Measurements from ENCODE around the gene POLG.
"Not testable (repeated sequence)": the region's sequence is repeated elsewhere in the genome, so short reads cannot be mapped to it uniquely, and the experiment has no call there.

POLG gene

GRCh38 chr15:89301304-89302089 lies 33.1 kb downstream of the POLG start:
- TF ChIP-seq CTCF (IDR thresholded peaks at IDR 0.05; ENCODE audit: borderline replicate concordance, insufficient read depth, low read depth, low read length) = no peak
- H3K4me3 ChIP-seq (ENCODE audit: low read depth, low read length) = no peak overlapping the region

GRCh38 chr15:89299896-89300295 lies 34.7 kb downstream of the POLG start:
- no peak overlapping the region for H3K4me3 ChIP-seq (ENCODE audit: low read depth, low read length)
- no peak for TF ChIP-seq CTCF (IDR thresholded peaks at IDR 0.05; ENCODE audit: borderline replicate concordance, insufficient read depth, low read depth, low read length)

- no peak for TF ChIP-seq CTCF (IDR thresholded peaks at IDR 0.05; ENCODE audit: borderline replicate concordance, insufficient read depth, low read depth, low read length)
Measured at GRCh38 chr15:89293012-89293411, 41.6 kb downstream of the POLG start.

GRCh38 chr15:89291934-89292438 lies 42.6 kb downstream of the POLG start:
- no peak overlapping the region for H3K4me3 ChIP-seq (ENCODE audit: low read depth, low read length)
- TF ChIP-seq CTCF (IDR thresholded peaks at IDR 0.05; ENCODE audit: borderline replicate concordance, insufficient read depth, low read depth, low read length) = no peak

More at GRCh38 chr15:89293012-89293411, 41.6 kb downstream of the POLG start:
- no peak overlapping the region for H3K4me3 ChIP-seq (ENCODE audit: low read depth, low read length)

GRCh38 chr15:89283201-89283600 lies 51.4 kb downstream of the POLG start:
- TF ChIP-seq CTCF (IDR thresholded peaks at IDR 0.05; ENCODE audit: borderline replicate concordance, insufficient read depth, low read depth, low read length) = no peak
- no peak overlapping the region for H3K4me3 ChIP-seq (ENCODE audit: low read depth, low read length)

- no peak overlapping the region for H3K4me3 ChIP-seq (ENCODE audit: low read depth, low read length)
- TF ChIP-seq CTCF (IDR thresholded peaks at IDR 0.05; ENCODE audit: borderline replicate concordance, insufficient read depth, low read depth, low read length) = no peak
Measured at GRCh38 chr15:89282631-89283030, 52.0 kb downstream of the POLG start.

GRCh38 chr15:89278307-89278706 lies 56.3 kb downstream of the POLG start:
- no peak for TF ChIP-seq CTCF (IDR thresholded peaks at IDR 0.05; ENCODE audit: borderline replicate concordance, insufficient read depth, low read depth, low read length)
- no peak overlapping the region for H3K4me3 ChIP-seq (ENCODE audit: low read depth, low read length)

- H3K4me3 ChIP-seq (ENCODE audit: low read depth, low read length) = not testable (repeated sequence)
Measured at GRCh38 chr15:89277281-89277680, 57.3 kb downstream of the POLG start.

All from GM12875 (cell line).